Gastroesophageal sphincter (tissue), 4 donors: Measurements from ENCODE around the gene ACOT11. TPM values are rescaled to one million over a fixed set of nuclear protein-coding genes. Genes with fewer than 3 reads are reported as not detected.

Source experiments
- ATAC-seq: fragments of 150-250 bp; one replicate; pipeline ENCODE4 v1.9.1; 2016; ENCODE audit warnings: mild to moderate bottlenecking, moderate library complexity
- H3K27ac ChIP-seq, 4 donors: fragments of 200-600 bp; sonication (generic) in 3 of 4; 1 replicate in 3 of 4; 2 replicates in 1 of 4; pipeline ENCODE4 v1.5.1; 2016 to 2019
- H3K27me3 ChIP-seq: fragments of 200-600 bp; sonication (generic); one replicate; pipeline ENCODE4 v1.5.1; 2019
- H3K36me3 ChIP-seq, 2 donors: fragments of 200-600 bp; sonication (generic); one replicate each; pipeline ENCODE4 v1.5.1; 2019; ENCODE audit warnings: control low read depth in 1 of 2
- H3K4me1 ChIP-seq, 3 donors: fragments of 200-600 bp; sonication (generic); 1 replicate in 2 of 3; 2 replicates in 1 of 3; pipeline ENCODE4 v1.5.1; 2016 to 2019; ENCODE audit warnings: control low read depth in 2 of 3
- H3K4me3 ChIP-seq, 2 donors: fragments of 200-600 bp; sonication (generic); one replicate each; pipeline ENCODE4 v1.5.1; 2019; ENCODE audit warnings: mild to moderate bottlenecking in 1 of 2, moderate library complexity in 1 of 2
- H3K9me3 ChIP-seq, 3 donors: fragments of 200-600 bp; sonication (generic); one replicate each; pipeline ENCODE4 v1.5.1; 2017 to 2019; ENCODE audit warnings: control low read depth in 2 of 3
- EP300 ChIP-seq: sonication (generic); formaldehyde crosslinking; IDR thresholded peaks from one replicate; pipeline ENCODE4 v1.6.1; 2017; ENCODE audit warnings: antibody characterized with exemption, mild to moderate bottlenecking
- POLR2A ChIP-seq, 2 donors: fragments of 450-650 bp; IDR thresholded peaks; one replicate each; pipeline ENCODE4 v1.6.1; 2017; ENCODE audit warnings: antibody characterized with exemption in 2 of 2, mild to moderate bottlenecking in 2 of 2, moderate library complexity in 1 of 2
- POLR2AphosphoS5 ChIP-seq: sonication (generic); formaldehyde crosslinking; IDR thresholded peaks from one replicate; pipeline ENCODE4 v1.6.1; 2017; ENCODE audit warnings: antibody characterized with exemption
- WGBS, 2 donors: methylation state at CpG; one replicate each; pipeline ENCODE4 v1.1.5; 2018; ENCODE audit warnings: low coverage in 1 of 2; 5-methylcytosine and 5-hydroxymethylcytosine counted together
- total RNA-seq, 4 donors: library from RNA; depleted of rRNA; stranded (reverse); fragments of >200 nt; gene quantifications; one replicate each; pipeline ENCODE4 v1.1.0, GENCODE V29; 2016
- TF ChIP-seq, protein P1 (sequence below), 4 experiments: fragments of 200-600 bp in 2 of 4; fragments of 450-650 bp in 2 of 4; sonication (generic) in 1 of 4; IDR thresholded peaks; one replicate each; pipeline ENCODE4 v1.5.1; 2017 to 2019; ENCODE audit warnings: antibody characterized with exemption in 4 of 4, mild to moderate bottlenecking in 2 of 4, moderate library complexity in 2 of 4

Gene ACOT11
- total RNA-seq, 4 donors from 2014 or later = 4.4 to 40.5 (median 10.9) TPM

DNA sequence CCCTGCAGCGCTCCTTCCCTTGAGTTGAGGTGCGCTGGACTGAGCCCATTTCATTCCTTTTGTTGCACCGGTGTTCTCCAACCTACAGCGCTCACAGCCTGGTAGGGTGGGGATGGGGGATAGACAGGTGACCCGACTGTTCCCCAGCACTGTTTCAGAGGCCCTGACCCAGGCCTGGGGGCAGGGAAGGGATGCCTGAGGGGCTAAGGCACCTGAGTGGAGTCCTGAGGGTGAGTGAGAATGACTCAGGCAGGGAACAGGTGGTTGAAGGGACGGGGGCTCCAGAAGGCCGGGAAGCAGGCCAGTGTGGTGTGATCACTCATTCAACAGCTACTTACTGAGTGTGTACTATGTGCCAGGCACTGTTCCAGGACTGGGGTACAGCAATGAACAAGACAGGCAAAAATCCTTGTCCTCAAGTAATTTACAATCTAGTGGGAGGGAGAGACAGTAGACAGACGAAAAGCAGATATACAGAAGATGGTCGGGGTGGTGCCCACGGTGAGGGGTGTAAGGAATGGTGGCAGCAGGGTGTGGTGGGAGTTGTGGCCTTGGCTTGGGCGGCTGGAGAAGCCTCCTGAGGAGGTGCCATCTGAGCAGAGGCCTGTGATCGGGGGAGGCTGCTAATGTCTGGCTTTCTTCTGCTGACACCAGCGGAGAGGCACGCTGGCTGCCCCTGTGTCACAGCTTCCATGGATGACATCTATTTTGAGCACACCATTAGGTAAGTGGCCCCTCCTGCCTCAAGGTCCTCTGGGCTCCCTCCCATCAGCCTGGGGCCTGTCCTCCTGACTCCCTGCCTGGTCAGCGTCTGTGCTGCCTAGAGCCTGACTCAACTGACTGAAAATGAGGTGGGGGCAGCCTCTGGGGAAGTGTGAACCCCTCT, 37.4 kb downstream of the ACOT11 start:
- Histone ChIP-seq H3K36me3 (peaks cover 0 to 32% of the 10 kb centered on the region in 2 donors), H3K27ac (no peak overlapping the region), H3K4me3 (no peak overlapping the region), H3K9me3 (no peaks in the 10 kb centered on the region), H3K27me3 (no peaks in the 10 kb centered on the region), H3K4me1 (peaks cover 4 to 39% (median 11%) of the 10 kb centered on the region in 3 donors)
- WGBS, 2 donors = 70 to 94% methylated on average over 3 to 8 of the region's 15 CpGs
- no peak for ATAC-seq
- TF ChIP-seq EP300 (no peak), POLR2A (IDR thresholded peaks at IDR 0.05) (no peak), POLR2AphosphoS5 (no peak)
- TF ChIP-seq, protein P1, sequence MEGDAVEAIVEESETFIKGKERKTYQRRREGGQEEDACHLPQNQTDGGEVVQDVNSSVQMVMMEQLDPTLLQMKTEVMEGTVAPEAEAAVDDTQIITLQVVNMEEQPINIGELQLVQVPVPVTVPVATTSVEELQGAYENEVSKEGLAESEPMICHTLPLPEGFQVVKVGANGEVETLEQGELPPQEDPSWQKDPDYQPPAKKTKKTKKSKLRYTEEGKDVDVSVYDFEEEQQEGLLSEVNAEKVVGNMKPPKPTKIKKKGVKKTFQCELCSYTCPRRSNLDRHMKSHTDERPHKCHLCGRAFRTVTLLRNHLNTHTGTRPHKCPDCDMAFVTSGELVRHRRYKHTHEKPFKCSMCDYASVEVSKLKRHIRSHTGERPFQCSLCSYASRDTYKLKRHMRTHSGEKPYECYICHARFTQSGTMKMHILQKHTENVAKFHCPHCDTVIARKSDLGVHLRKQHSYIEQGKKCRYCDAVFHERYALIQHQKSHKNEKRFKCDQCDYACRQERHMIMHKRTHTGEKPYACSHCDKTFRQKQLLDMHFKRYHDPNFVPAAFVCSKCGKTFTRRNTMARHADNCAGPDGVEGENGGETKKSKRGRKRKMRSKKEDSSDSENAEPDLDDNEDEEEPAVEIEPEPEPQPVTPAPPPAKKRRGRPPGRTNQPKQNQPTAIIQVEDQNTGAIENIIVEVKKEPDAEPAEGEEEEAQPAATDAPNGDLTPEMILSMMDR (IDR thresholded peaks at IDR 0.05) = no peak

DNA sequence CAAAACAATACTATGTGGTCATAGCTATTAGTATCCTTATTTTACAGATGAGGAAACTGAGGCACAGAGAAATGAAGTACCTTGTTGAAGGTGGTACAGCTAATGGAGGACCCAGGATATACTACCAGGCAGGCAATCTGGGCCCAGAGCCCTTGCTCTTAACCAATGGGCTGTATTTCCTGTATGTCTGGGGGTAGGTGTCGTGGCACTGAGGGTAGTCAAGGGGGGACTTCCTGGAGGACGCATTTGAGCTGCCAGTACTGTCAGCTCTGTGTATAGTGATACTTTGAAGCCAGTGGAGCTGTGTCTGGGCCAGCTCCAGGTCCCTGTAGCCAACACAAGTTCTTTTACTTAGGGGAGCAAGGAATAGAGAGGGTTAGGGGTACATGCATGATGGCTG, 40.3 kb downstream of the ACOT11 start:
- no peak overlapping the region for H3K4me3 ChIP-seq
- H3K27me3 ChIP-seq = no peaks in the 10 kb centered on the region
- 70% methylated on average over 2 of the region's 2 CpGs for WGBS, 2 donors
- no peak overlapping the region for H3K27ac ChIP-seq
- H3K36me3 ChIP-seq = peaks cover 0 to 50% of the 10 kb centered on the region in 2 donors
- no peaks in the 10 kb centered on the region for H3K9me3 ChIP-seq
- no peak for TF ChIP-seq POLR2AphosphoS5
- no peak for TF ChIP-seq POLR2A (IDR thresholded peaks at IDR 0.05)
- TF ChIP-seq EP300 = no peak
- TF ChIP-seq, protein P1 (IDR thresholded peaks at IDR 0.05) = no peak
- ATAC-seq = no peak
- H3K4me1 ChIP-seq = peaks cover 0 to 9% (median 0%) of the 10 kb centered on the region in 3 donors

DNA sequence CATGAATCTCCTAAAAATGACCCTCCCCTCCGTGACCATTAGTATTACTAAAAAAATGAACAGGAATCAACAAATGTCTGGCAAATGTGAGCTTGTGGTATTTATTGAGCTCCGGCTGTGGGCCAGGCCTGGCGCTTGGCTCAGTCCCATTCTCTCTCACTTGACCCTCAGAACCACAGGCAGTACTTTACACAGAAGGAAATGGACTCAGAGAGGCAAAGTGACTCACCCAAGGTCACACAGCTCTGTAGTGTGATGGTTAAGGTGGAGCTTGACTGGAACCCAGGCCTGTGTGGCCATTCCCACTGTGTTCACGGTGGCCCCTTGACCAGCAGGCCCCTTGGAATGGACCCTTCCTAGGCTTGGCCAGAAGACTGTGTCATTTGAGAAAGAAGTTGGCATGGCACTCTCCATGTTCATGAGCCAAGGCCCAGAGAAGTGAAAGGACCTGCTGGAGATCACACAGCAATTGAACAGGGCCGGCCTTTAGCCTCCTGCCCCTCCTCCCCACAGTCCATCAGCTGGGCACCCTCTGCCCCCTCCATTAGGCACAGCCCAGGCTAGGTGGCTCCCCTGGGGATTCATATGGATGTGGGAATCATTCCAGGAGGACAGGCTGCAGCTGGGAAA, 43.2 kb downstream of the ACOT11 start:
- Histone ChIP-seq H3K9me3 (no peaks in the 10 kb centered on the region), H3K36me3 (peaks cover 0 to 68% of the 10 kb centered on the region in 2 donors), H3K27me3 (no peaks in the 10 kb centered on the region), H3K27ac (no peak overlapping the region), H3K4me1 (no peaks in the 10 kb centered on the region), H3K4me3 (no peak overlapping the region)
- WGBS, 2 donors = 95 to 100% methylated on average over 1 to 4 of the region's 5 CpGs
- ATAC-seq = no peak
- no peak for TF ChIP-seq EP300

DNA sequence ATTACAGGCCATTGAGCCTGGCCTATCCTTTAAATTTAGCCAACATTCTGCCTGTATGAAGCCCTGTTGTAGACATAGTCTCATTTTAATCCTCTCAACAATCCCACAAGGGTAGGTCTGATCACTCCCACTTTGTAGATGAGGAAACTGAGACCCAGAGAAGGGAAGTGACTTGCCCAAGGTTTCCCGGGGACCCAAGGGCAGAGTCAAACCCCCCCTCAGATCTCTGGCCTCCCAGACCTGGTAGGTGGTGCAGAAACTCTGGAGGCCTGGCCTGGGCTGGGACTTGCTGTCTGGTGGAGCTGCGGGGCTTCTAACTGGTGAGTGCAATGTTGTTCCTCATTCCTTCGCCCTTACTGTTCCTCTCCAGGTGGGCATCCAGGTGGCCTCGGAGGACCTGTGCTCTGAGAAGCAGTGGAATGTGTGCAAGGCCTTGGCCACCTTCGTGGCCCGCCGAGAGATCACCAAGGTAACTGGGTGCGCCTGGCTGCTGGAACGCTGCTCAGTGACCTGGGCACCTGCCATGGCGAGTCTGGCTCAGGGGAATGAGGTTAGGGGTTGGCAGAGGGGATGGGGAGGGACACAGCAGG, 45.6 kb downstream of the ACOT11 start:
- H3K36me3 ChIP-seq = peaks cover 0 to 78% of the 10 kb centered on the region in 2 donors
- WGBS, 2 donors = 92% methylated on average over 2 of the region's 10 CpGs; no CpG with 5 or more reads in 1 of the 2 donors
- no peak overlapping the region for H3K27ac ChIP-seq

DNA sequence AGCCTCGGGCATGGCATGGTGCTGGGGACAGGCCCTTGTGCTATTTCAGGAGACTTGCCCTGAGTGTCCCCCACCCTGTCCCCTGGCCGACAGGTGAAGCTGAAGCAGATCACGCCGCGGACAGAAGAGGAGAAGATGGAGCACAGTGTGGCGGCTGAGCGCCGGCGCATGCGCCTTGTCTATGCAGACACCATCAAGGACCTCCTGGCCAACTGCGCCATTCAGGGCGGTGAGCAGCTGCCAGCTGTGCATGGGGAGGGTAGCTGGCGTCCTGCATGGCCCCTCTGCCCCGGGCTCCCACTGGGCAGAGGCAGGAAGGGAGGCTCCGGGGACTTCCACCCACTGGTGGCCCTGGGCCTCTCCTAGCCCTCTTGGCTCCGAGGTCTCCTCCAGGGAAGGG, 46.4 kb downstream of the ACOT11 start:
- H3K36me3 ChIP-seq = peaks cover 0 to 80% of the 10 kb centered on the region in 2 donors
- TF ChIP-seq POLR2AphosphoS5 = no peak
- H3K27ac ChIP-seq = no peak overlapping the region
- no peak for ATAC-seq
- no peak overlapping the region for H3K4me3 ChIP-seq
- WGBS, 2 donors = 50% methylated on average over 4 of the region's 16 CpGs; no CpG with 5 or more reads in 1 of the 2 donors
- no peaks in the 10 kb centered on the region for H3K27me3 ChIP-seq
- no peaks in the 10 kb centered on the region for H3K9me3 ChIP-seq
- H3K4me1 ChIP-seq = no peaks in the 10 kb centered on the region

More for the DNA sequence above, 45.6 kb downstream of the ACOT11 start:
- Histone ChIP-seq H3K4me1 (no peaks in the 10 kb centered on the region), H3K4me3 (no peak overlapping the region), H3K27me3 (no peaks in the 10 kb centered on the region), H3K9me3 (no peaks in the 10 kb centered on the region)
- TF ChIP-seq POLR2A (IDR thresholded peaks at IDR 0.05) (no peak), POLR2AphosphoS5 (no peak), EP300 (no peak)
- TF ChIP-seq, protein P1 (IDR thresholded peaks at IDR 0.05) = no peak
- no peak for ATAC-seq
